K562 (cell line): ENCODE data around the gene CRACR2B. TPM values are rescaled to one million over a fixed set of nuclear protein-coding genes. Genes with fewer than 3 reads are reported as not detected.

Experiments used
- ATAC-seq: fragments of 200-7000 bp; cut with Tn5 transposase; 3 replicates; pipeline ENCODE4 v1.9.1; 2020; ENCODE audit warnings: moderate library complexity
- BruUV-seq: library from RNA; stranded (reverse); fragments of 400-500 nt; replicated peaks from 2 replicates; lab custom pipeline; 2021; lab: Mats Ljungman, UMichigan
- CTCF ChIA-PET: fragments of 300-600 bp; formaldehyde crosslinking; extraction: SDS; loops from one replicate; lab custom pipeline; 2021; ENCODE audit warnings: low intra/inter-chr PET ratio; lab: Yijun Ruan, JAX
- POLR2A ChIA-PET: fragments of 300-600, 350-650 bp; sonication (Branson Sonifier 250); formaldehyde crosslinking; extraction: SDS; loops from one replicate; lab custom pipeline; 2021; ENCODE audit warnings: antibody characterized with exemption, inconsistent platforms; lab: Yijun Ruan, JAX
- DNase-seq, 4 experiments: peaks; one replicate each; pipeline versions ENCODE4 v3.0.0 to v3.0.0-alpha.2; 2011 to 2018; ENCODE audit warnings: low spot score in 3 of 4, mixed read lengths in 3 of 4; ENCODE audit errors: extremely low read depth in 1 of 4
- FAIRE-seq: peaks from 2 replicates; lab custom pipeline; 2011; peaks lifted over from hg19 to GRCh38; lab: Jason Lieb, UNC
- H2AFZ ChIP-seq: 2 replicates; pipeline ENCODE4 v1.6.0; 2011; ENCODE audit warnings: low read depth, low read length, control low read depth, inconsistent platforms
- H3K27ac ChIP-seq: fragments of 200-600 bp; 3 replicates; pipeline ENCODE4 v1.8.0; 2011; ENCODE audit warnings: low read depth, mild to moderate bottlenecking, control low read depth, inconsistent platforms, low read length, moderate library complexity, mixed read lengths; ENCODE audit errors: extremely low read depth
- H3K27me3 ChIP-seq, 2 experiments: fragments of 300-600 bp in 1 of 2; 2 replicates in 1 of 2; 3 replicates in 1 of 2; pipeline versions ENCODE4 v1.6.0 to v1.8.0; 2011; ENCODE audit warnings: inconsistent platforms in 2 of 2, low read length in 2 of 2, mild to moderate bottlenecking in 1 of 2, mixed read lengths in 1 of 2, moderate library complexity in 1 of 2; ENCODE audit not compliant: control insufficient read depth in 2 of 2, insufficient read depth in 2 of 2
- H3K36me3 ChIP-seq: fragments of 300-600 bp; 3 replicates; pipeline ENCODE4 v1.8.0; 2011; ENCODE audit warnings: mild to moderate bottlenecking, low read length, inconsistent platforms; ENCODE audit not compliant: control insufficient read depth, insufficient read depth
- H3K4me1 ChIP-seq, 2 experiments: fragments of 200-600 bp in 1 of 2; replicated peaks in 1 of 2; 2 replicates in 1 of 2; 3 replicates in 1 of 2; pipeline versions ENCODE4 v1.5.1 to v1.8.0; 2011; ENCODE audit warnings: inconsistent platforms in 2 of 2, low read length in 2 of 2, mild to moderate bottlenecking in 1 of 2, mixed read lengths in 1 of 2, moderate library complexity in 1 of 2; ENCODE audit not compliant: control insufficient read depth in 2 of 2, insufficient read depth in 2 of 2
- H3K4me2 ChIP-seq: 2 replicates; pipeline ENCODE4 v1.6.1; 2011; ENCODE audit warnings: low read length, control low read depth, inconsistent platforms, mixed read lengths; ENCODE audit not compliant: insufficient read depth
- H3K4me3 ChIP-seq: fragments of 200-600 bp; sonication (generic), shearing (Covaris generic); 2 replicates; pipeline ENCODE4 v1.5.1; 2016; ENCODE audit warnings: control low read depth, inconsistent platforms
- H3K79me2 ChIP-seq: fragments of 200-600 bp; 3 replicates; pipeline ENCODE4 v1.8.0; 2011; ENCODE audit warnings: low read length, inconsistent platforms; ENCODE audit not compliant: control insufficient read depth, insufficient read depth
- H3K9ac ChIP-seq, 2 experiments: 2 replicates each; pipeline versions ENCODE4 v1.6.0 to v1.6.1; 2011; ENCODE audit warnings: low read depth in 2 of 2, low read length in 2 of 2, control low read depth in 1 of 2, inconsistent platforms in 1 of 2, mild to moderate bottlenecking in 1 of 2, mixed read lengths in 1 of 2; ENCODE audit not compliant: insufficient read depth in 1 of 2
- H3K9me1 ChIP-seq: one replicate; pipeline ENCODE4 v1.6.0; 2011; ENCODE audit warnings: inconsistent platforms, mild to moderate bottlenecking, low read length, moderate library complexity; ENCODE audit not compliant: control insufficient read depth, insufficient read depth
- H3K9me3 ChIP-seq: replicated peaks from 2 replicates; pipeline ENCODE4 v1.5.1; 2011; ENCODE audit warnings: low read depth, low read length, inconsistent platforms; ENCODE audit not compliant: control insufficient read depth, insufficient read depth
- H4K20me1 ChIP-seq: replicated peaks from 2 replicates; pipeline ENCODE4 v1.6.1; 2011; ENCODE audit warnings: low read length, inconsistent platforms, mixed read lengths; ENCODE audit not compliant: control insufficient read depth, insufficient read depth
- ADNP ChIP-seq: fragments of 200-800 bp; sonication (Bioruptor generic); IDR thresholded peaks from 2 replicates; pipeline ENCODE4 v1.6.1; 2016; ENCODE audit warnings: missing genetic modification characterization, missing compliant biosample characterization
- CXXC5 ChIP-seq: fragments of 250-450 bp; sonication (Bioruptor Pico); IDR thresholded peaks from 2 replicates; pipeline ENCODE4 v1.8.0; 2022; ENCODE audit warnings: inconsistent platforms, mild to moderate bottlenecking, moderate library complexity
- GATAD2B ChIP-seq: fragments of 450-650 bp; IDR thresholded peaks from 2 replicates; pipeline ENCODE4 v1.6.1; 2017; ENCODE audit warnings: mild to moderate bottlenecking, borderline replicate concordance
- HMGN3 ChIP-seq: IDR thresholded peaks from 2 replicates; pipeline ENCODE4 v1.6.1; 2011; ENCODE audit warnings: borderline replicate concordance, low read depth, mild to moderate bottlenecking, mixed read lengths, low read length; ENCODE audit not compliant: insufficient read length; ENCODE audit errors: extremely low read depth
- KLF1 ChIP-seq: fragments of 450-650 bp; IDR thresholded peaks from 2 replicates; pipeline ENCODE4 v1.6.1; 2016; ENCODE audit warnings: missing genetic modification characterization, missing compliant biosample characterization
- L3MBTL2 ChIP-seq: fragments of 450-650 bp; IDR thresholded peaks from 2 replicates; pipeline ENCODE4 v1.6.1; 2016; ENCODE audit warnings: mild to moderate bottlenecking, moderate library complexity
- MYC ChIP-seq, 2 experiments: fragments of 250-450 bp in 1 of 2; sonication (Bioruptor Pico) in 1 of 2; IDR thresholded peaks; 2 replicates each; pipeline versions ENCODE4 v1.5.1 to v1.6.1; 2012 to 2021; ENCODE audit warnings: low read depth in 2 of 2, borderline replicate concordance in 1 of 2, improper control_type of control experiment in 1 of 2, low read length in 1 of 2, mild to moderate bottlenecking in 1 of 2, moderate library complexity in 1 of 2
- NFIC ChIP-seq: fragments of 450-650 bp; IDR thresholded peaks from 2 replicates; pipeline ENCODE4 v1.6.1; 2017; ENCODE audit warnings: mild to moderate bottlenecking, inconsistent platforms
- NRF1 ChIP-seq, 2 experiments: fragments of 450-650 bp; IDR thresholded peaks in 1 of 2; conservative IDR thresholded peaks in 1 of 2; 2 replicates each; pipeline ENCODE4 v1.6.1; 2014; ENCODE audit warnings: mild to moderate bottlenecking in 2 of 2
- PML ChIP-seq: IDR thresholded peaks from 2 replicates; pipeline ENCODE4 v1.6.1; 2012; ENCODE audit warnings: low read length, inconsistent platforms
- PTBP1 ChIP-seq: fragments of 200-400 bp; formaldehyde crosslinking; IDR thresholded peaks from 2 replicates; pipeline ENCODE4 v1.6.1; 2017; ENCODE audit warnings: low read depth, low read length
- RB1 ChIP-seq: fragments of 450-650 bp; IDR thresholded peaks from 2 replicates; pipeline ENCODE4 v1.6.1; 2017; ENCODE audit warnings: low read depth, mild to moderate bottlenecking
- RBM22 ChIP-seq: fragments of 200-400 bp; formaldehyde crosslinking; IDR thresholded peaks from 2 replicates; pipeline ENCODE4 v1.6.1; 2018; ENCODE audit warnings: low read length, low read depth; ENCODE audit not compliant: poor library complexity, severe bottlenecking
- SIN3B ChIP-seq: fragments of 450-650 bp; IDR thresholded peaks from 2 replicates; pipeline ENCODE4 v1.6.1; 2017; ENCODE audit warnings: low read depth, mild to moderate bottlenecking, moderate library complexity
- TAF15 ChIP-seq: fragments of 200-400 bp; formaldehyde crosslinking; IDR thresholded peaks from 2 replicates; pipeline ENCODE4 v1.6.1; 2017; ENCODE audit warnings: mild to moderate bottlenecking, low read depth, low read length, moderate library complexity
- TEAD2 ChIP-seq: fragments of 450-650 bp; IDR thresholded peaks from 2 replicates; pipeline ENCODE4 v1.6.1; 2016; ENCODE audit warnings: missing genetic modification characterization, control low read depth, missing compliant biosample characterization
- TEAD4 ChIP-seq, 2 experiments: sonication (generic) in 1 of 2; formaldehyde crosslinking in 1 of 2; IDR thresholded peaks; 2 replicates each; pipeline versions ENCODE4 v1.6.1 to v1.8.0; 2012 to 2022; ENCODE audit warnings: borderline replicate concordance in 1 of 2, inconsistent platforms in 1 of 2, low read length in 1 of 2, mild to moderate bottlenecking in 1 of 2, missing genetic modification reagents in 1 of 2
- TGIF2 ChIP-seq: sonication (generic); formaldehyde crosslinking; IDR thresholded peaks from 2 replicates; pipeline ENCODE4 v1.8.1; 2022; ENCODE audit warnings: mild to moderate bottlenecking, missing genetic modification reagents, moderate library complexity
- ZBTB7A ChIP-seq: IDR thresholded peaks from 2 replicates; pipeline ENCODE4 v1.6.1; 2011; ENCODE audit warnings: low read depth, mild to moderate bottlenecking, low read length, moderate library complexity, borderline replicate concordance; ENCODE audit not compliant: control insufficient read depth
- ZFX ChIP-seq: sonication (generic); formaldehyde crosslinking; IDR thresholded peaks from 2 replicates; pipeline ENCODE4 v1.8.0; 2022; ENCODE audit warnings: mild to moderate bottlenecking, missing genetic modification reagents, moderate library complexity
- ZNF316 ChIP-seq: fragments of 450-650 bp; IDR thresholded peaks from 2 replicates; pipeline ENCODE4 v1.6.1; 2016
- ZNF778 ChIP-seq: fragments of 450-650 bp; formaldehyde crosslinking; IDR thresholded peaks from 2 replicates; pipeline ENCODE4 v1.4.0; 2020; ENCODE audit warnings: mild to moderate bottlenecking, moderate library complexity
- WGBS: fragments of 100-300 bp; shearing (Covaris generic); methylation state at CpG from one replicate; pipeline ENCODE4 v1.1.6; 2016; ENCODE audit warnings: low coverage, mixed read lengths; ENCODE audit not compliant: insufficient coverage; ENCODE audit errors: missing lambda C conversion rate; 5-methylcytosine and 5-hydroxymethylcytosine counted together
- in situ Hi-C: fragments of 300-500 bp; cut with MboI; formaldehyde crosslinking; loops from 4 replicates; pipeline ENCODE4 v1.15.0; 2018; ENCODE audit warnings: inconsistent platforms, mixed read lengths
- intact Hi-C: fragments of 100-400 bp; cut with micrococcal nuclease; formaldehyde crosslinking; loops from 2 replicates; pipeline ENCODE4 v1.14.2; 2022
- polyA plus RNA-seq, 8 experiments: library from polyadenylated mRNA; depleted of rRNA in 4 of 8; stranded (reverse) in 5 of 8; unstranded in 3 of 8; fragments of >200 nt; fragmentation: Nextera tagmentation in 2 of 8; fragmentation: Illumina TruSeq in 1 of 8; extraction: Ambion mirVana in 2 of 8; extraction: Trizol in 1 of 8; gene quantifications; 2 replicates each; pipeline versions ENCODE4 v1.2.1 to v1.2.3, GENCODE V29; 2011 to 2014; ENCODE audit warnings: inconsistent platforms in 1 of 8, missing spikeins in 1 of 8
- total RNA-seq, 7 experiments: library from RNA; depleted of rRNA in 6 of 7; stranded (reverse); fragments of >200 nt in 6 of 7; fragmentation: Illumina TruSeq in 2 of 7; extraction: Trizol in 2 of 7; gene quantifications; 2 replicates each; pipeline versions ENCODE4 v1.2.1 to v1.2.3, GENCODE V29; 2011 to 2021; ENCODE audit warnings: low replicate concordance in 1 of 7
- TF ChIP-seq, protein P1 (sequence below): fragments of 450-650 bp; IDR thresholded peaks from 2 replicates; pipeline ENCODE4 v1.6.1; 2016; ENCODE audit warnings: missing biosample characterization, missing genetic modification characterization

Gene CRACR2B
- total and polyA plus RNA-seq, 9 of the 15 experiments (the other 6 are each of a cell fraction or from before 2014, with no cell fraction given), result 0.10 to 51.0 (median 6.0) TPM

DNA sequence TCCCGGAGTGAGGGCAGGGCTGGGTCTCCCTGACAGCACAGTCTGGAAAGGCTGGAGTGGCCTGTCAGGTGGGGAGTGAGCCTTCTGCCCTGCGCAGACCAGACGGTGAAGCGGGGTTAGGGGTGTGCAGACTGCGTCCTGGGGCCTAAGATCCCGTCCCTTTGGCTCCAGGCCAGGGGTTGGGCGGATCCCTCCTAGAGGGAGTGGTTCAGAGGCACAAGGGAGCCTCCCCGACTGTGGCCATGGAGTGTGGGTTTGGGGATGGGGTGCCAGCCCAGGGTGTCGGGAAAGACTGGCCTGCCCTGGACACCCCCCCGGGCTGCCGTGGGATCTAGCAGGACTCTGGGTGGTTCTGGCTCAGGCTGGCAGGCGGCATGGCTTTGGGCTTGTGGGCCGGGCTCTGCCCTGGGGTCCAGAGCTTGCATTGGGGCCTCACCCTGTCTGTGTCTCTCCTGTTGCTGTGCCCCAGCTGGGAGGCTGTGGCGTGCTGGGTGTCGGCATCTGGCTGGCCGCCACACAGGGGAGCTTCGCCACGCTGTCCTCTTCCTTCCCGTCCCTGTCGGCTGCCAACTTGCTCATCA is 34.5 kb downstream of the CRACR2B start:
- H3K9me3 ChIP-seq, result no peaks in the 10 kb centered on the region
- H2AFZ ChIP-seq, result no peak overlapping the region
- 28% methylated on average over 17 of the region's 20 CpGs for WGBS
- H3K79me2 ChIP-seq, result no peaks in the 10 kb centered on the region
- POLR2A ChIA-PET, result interaction anchor here (0.7 to 1.1 kb wide), 2 partner anchors 14 to 20 kb away, joined by 4 to 6 read pairs; partner anchors contain the start of genes POLR2L and TSPAN4
- ATAC-seq, result peak; percentile 87
- peaks cover 5% of the 10 kb centered on the region for H3K9me1 ChIP-seq
- peak overlapping the region in 1 of 2 experiments; percentile 33; a peak in 2 of 4 replicates for H3K9ac ChIP-seq
- H3K4me3 ChIP-seq, result no peak overlapping the region
- FAIRE-seq, result peak; percentile 90
- H3K27ac ChIP-seq, result no peak overlapping the region
- H3K4me2 ChIP-seq, result peak overlapping the region; percentile 27
- peaks cover 20% of the 10 kb centered on the region for H4K20me1 ChIP-seq
- no peaks in the 10 kb centered on the region for H3K27me3 ChIP-seq
- H3K36me3 ChIP-seq, result peaks cover 5% of the 10 kb centered on the region; the same call in 1 of the 3 replicates
- peaks cover 14 to 95% of the 10 kb centered on the region in 2 experiments for H3K4me1 ChIP-seq
- CTCF ChIA-PET, result no interaction called here
- in situ Hi-C loops, result no loop called here
- intact Hi-C loops, result no loop called here
- DNase-seq, result peak; percentile 84 to 88 (median 85)
- no TSS peak for BruUV-seq
- 0 out of 2 replicates have a peak, but pooled peaks have one; percentile 11 for TF ChIP-seq SIN3B
- TF ChIP-seq RBM22, result peak; percentile 68
- TF ChIP-seq, protein P1, sequence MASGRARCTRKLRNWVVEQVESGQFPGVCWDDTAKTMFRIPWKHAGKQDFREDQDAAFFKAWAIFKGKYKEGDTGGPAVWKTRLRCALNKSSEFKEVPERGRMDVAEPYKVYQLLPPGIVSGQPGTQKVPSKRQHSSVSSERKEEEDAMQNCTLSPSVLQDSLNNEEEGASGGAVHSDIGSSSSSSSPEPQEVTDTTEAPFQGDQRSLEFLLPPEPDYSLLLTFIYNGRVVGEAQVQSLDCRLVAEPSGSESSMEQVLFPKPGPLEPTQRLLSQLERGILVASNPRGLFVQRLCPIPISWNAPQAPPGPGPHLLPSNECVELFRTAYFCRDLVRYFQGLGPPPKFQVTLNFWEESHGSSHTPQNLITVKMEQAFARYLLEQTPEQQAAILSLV (tag), result no peak
- no peak for TF ChIP-seq TEAD2 (tag)
- 0 out of 2 replicates have a peak, but pooled peaks have one; percentile 20 for TF ChIP-seq ZBTB7A
- no peak for TF ChIP-seq ZNF778
- peak; percentile 66 to 73 for TF ChIP-seq NRF1 (conservative IDR thresholded peaks at IDR 0.05 in 1 of 2, IDR thresholded peaks at IDR 0.05 in 1 of 2)
- no peak for TF ChIP-seq TEAD4 (IDR thresholded peaks at IDR 0.05; ENCODE audit: low read length)
- no peak for TF ChIP-seq TEAD4 (CRISPR knock-in tag; IDR thresholded peaks at IDR 0.05; ENCODE audit: borderline replicate concordance)
- TF ChIP-seq PTBP1, result 0 out of 2 replicates have a peak, but pooled peaks have one; percentile 9
- no peak for TF ChIP-seq PML
- TF ChIP-seq L3MBTL2, result no peak
- no peak for TF ChIP-seq ZNF316
- peak; percentile 97 for TF ChIP-seq NFIC
- peak; percentile 17 for TF ChIP-seq HMGN3
- 0 out of 2 replicates have a peak, but pooled peaks have one; percentile 11 for TF ChIP-seq ZFX (CRISPR knock-in tag)
- TF ChIP-seq MYC (IDR thresholded peaks at IDR 0.05; ENCODE audit: low read depth, low read length), result no peak
- TF ChIP-seq MYC (CRISPR knock-in tag; IDR thresholded peaks at IDR 0.05; ENCODE audit: borderline replicate concordance, low read depth), result 0 out of 2 replicates have a peak, but pooled peaks have one; percentile 31
- 0 out of 2 replicates have a peak, but pooled peaks have one; percentile 38 for TF ChIP-seq CXXC5 (CRISPR knock-in tag)
- TF ChIP-seq ADNP (tag), result no peak
- TF ChIP-seq TGIF2 (CRISPR knock-in tag), result no peak
- no peak for TF ChIP-seq TAF15
- TF ChIP-seq RB1, result no peak
- peak; percentile 93 for TF ChIP-seq KLF1 (tag)
- TF ChIP-seq GATAD2B, result no peak
